Body of pancreas (tissue), 4 donors: ENCODE results near the gene PCBD2. TPM values are rescaled to one million over a fixed set of nuclear protein-coding genes. Genes with fewer than 3 reads are reported as not detected.

Experiments
- ATAC-seq: fragments of 150-250 bp; one replicate; pipeline ENCODE4 v1.9.1; 2016
- DNase-seq, 4 donors: peaks; one replicate each; pipeline ENCODE4 v3.0.0-alpha.2; 2019
- H3K27ac ChIP-seq, 4 donors: fragments of 200-600 bp; sonication (generic); 1 replicate in 3 of 4; 2 replicates in 1 of 4; pipeline versions ENCODE4 v1.5.1 to v1.6.1; 2016 to 2019; ENCODE audit warnings: mild to moderate bottlenecking in 1 of 4, mixed read lengths in 1 of 4, moderate library complexity in 1 of 4
- H3K27me3 ChIP-seq, 2 donors: fragments of 200-600 bp; sonication (generic); one replicate each; pipeline ENCODE4 v1.6.0; 2016; ENCODE audit warnings: mild to moderate bottlenecking in 1 of 2
- H3K36me3 ChIP-seq, 2 donors: fragments of 200-600 bp; sonication (generic); replicated peaks in 1 of 2; 2 replicates each; pipeline ENCODE4 v1.5.1; 2016; ENCODE audit warnings: low read depth in 2 of 2; ENCODE audit not compliant: insufficient read depth in 1 of 2
- H3K4me1 ChIP-seq: fragments of 200-600 bp; sonication (generic); one replicate; pipeline ENCODE4 v1.6.0; 2016
- H3K4me3 ChIP-seq, 2 donors: fragments of 200-600 bp; sonication (generic); 1 replicate in 1 of 2; 2 replicates in 1 of 2; pipeline ENCODE4 v1.5.1; 2016 to 2019
- H3K9me3 ChIP-seq, 3 donors: fragments of 200-600 bp; sonication (generic); 1 replicate in 2 of 3; 2 replicates in 1 of 3; pipeline ENCODE4 v1.5.1; 2016
- POLR2A ChIP-seq, 3 donors: fragments of 450-650 bp; IDR thresholded peaks; one replicate each; pipeline ENCODE4 v1.6.1; 2016; ENCODE audit warnings: antibody characterized with exemption in 3 of 3, mild to moderate bottlenecking in 2 of 3
- WGBS, 2 donors: methylation state at CpG; one replicate each; pipeline ENCODE4 v1.1.5; 2017; 5-methylcytosine and 5-hydroxymethylcytosine counted together
- intact Hi-C: fragments of 100-400 bp; cut with DNase I; formaldehyde crosslinking; loops from one replicate; pipeline ENCODE4 v1.15.1; 2023
- total RNA-seq, 2 donors: library from RNA; depleted of rRNA; stranded (reverse); fragments of >200 nt; gene quantifications; one replicate each; pipeline ENCODE4 v1.1.0, GENCODE V29; 2016
- TF ChIP-seq, protein P1 (sequence below), 7 experiments: fragments of 450-650 bp in 4 of 7; fragments of 200-600 bp in 3 of 7; sonication (generic) in 3 of 7; IDR thresholded peaks; one replicate each; pipeline ENCODE4 v1.5.1; 2016 to 2019; ENCODE audit warnings: antibody characterized with exemption in 7 of 7

Gene PCBD2
- total RNA-seq, 2 donors from 2014 or later: 9.9 to 15.8 TPM

DNA sequence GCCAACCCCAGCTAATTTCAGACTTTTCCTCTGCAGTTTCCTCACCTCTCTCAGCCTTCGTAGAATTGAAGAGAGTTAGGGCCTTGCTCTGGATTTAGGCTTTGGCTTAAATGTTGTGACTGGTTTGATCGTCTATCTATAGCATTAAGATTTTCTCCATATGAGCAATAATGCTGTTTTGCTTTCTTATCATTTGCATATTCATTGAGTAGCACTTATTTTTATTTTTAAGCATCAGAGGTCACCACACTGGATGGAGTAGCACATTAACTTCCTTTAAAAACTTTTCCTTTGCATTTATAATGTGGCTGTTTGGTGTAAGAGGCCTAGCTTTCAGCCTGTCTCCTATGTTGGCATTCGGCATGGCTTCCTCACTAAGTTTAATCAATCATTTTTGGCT is 12.6 kb upstream of the PCBD2 start:
- no peak overlapping the region for H3K4me3 ChIP-seq
- ATAC-seq (no peak), DNase-seq (no peak)
- 88% methylated on average over 3 of the region's 3 CpGs for WGBS, 2 donors
- H3K36me3 ChIP-seq: peaks cover 0 to 9% of the 10 kb centered on the region in 2 donors
- TF ChIP-seq, protein P1, sequence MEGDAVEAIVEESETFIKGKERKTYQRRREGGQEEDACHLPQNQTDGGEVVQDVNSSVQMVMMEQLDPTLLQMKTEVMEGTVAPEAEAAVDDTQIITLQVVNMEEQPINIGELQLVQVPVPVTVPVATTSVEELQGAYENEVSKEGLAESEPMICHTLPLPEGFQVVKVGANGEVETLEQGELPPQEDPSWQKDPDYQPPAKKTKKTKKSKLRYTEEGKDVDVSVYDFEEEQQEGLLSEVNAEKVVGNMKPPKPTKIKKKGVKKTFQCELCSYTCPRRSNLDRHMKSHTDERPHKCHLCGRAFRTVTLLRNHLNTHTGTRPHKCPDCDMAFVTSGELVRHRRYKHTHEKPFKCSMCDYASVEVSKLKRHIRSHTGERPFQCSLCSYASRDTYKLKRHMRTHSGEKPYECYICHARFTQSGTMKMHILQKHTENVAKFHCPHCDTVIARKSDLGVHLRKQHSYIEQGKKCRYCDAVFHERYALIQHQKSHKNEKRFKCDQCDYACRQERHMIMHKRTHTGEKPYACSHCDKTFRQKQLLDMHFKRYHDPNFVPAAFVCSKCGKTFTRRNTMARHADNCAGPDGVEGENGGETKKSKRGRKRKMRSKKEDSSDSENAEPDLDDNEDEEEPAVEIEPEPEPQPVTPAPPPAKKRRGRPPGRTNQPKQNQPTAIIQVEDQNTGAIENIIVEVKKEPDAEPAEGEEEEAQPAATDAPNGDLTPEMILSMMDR (IDR thresholded peaks at IDR 0.05): no peak
- no peak for TF ChIP-seq POLR2A (IDR thresholded peaks at IDR 0.05)
- H3K27me3 ChIP-seq: no peaks in the 10 kb centered on the region
- no peak overlapping the region for H3K27ac ChIP-seq
- intact Hi-C loops: no loop called here
- H3K4me1 ChIP-seq: no peaks in the 10 kb centered on the region
- no peaks in the 10 kb centered on the region for H3K9me3 ChIP-seq

DNA sequence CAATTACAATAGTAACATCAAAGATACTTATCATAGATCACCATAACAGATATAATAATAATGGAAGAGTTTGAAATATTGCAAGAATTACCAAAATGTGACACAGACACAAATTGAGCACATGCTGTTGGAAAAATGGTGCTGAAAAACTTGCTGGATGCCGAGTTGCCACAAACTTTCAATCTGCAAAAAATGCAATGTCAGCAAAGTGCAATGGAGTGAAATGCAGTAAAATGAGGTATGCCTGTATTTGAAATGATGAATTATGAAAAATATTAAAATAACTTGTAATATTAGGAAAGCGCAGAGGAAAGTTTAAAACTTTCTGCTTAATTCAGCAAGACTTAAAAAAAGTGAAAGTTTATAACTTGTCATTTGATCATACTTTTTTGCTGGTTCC is 12.0 kb upstream of the PCBD2 start:
- intact Hi-C loops: no loop called here
- 88 to 95% methylated on average over 2 of the region's 2 CpGs for WGBS, 2 donors
- Histone ChIP-seq H3K27ac (no peak overlapping the region), H3K36me3 (peaks cover 0 to 11% of the 10 kb centered on the region in 2 donors), H3K4me1 (no peaks in the 10 kb centered on the region), H3K9me3 (no peaks in the 10 kb centered on the region), H3K27me3 (no peaks in the 10 kb centered on the region), H3K4me3 (no peak overlapping the region)
- DNase-seq: no peak
- ATAC-seq: no peak
- TF ChIP-seq, protein P1 (IDR thresholded peaks at IDR 0.05): no peak
- no peak for TF ChIP-seq POLR2A (IDR thresholded peaks at IDR 0.05)

DNA sequence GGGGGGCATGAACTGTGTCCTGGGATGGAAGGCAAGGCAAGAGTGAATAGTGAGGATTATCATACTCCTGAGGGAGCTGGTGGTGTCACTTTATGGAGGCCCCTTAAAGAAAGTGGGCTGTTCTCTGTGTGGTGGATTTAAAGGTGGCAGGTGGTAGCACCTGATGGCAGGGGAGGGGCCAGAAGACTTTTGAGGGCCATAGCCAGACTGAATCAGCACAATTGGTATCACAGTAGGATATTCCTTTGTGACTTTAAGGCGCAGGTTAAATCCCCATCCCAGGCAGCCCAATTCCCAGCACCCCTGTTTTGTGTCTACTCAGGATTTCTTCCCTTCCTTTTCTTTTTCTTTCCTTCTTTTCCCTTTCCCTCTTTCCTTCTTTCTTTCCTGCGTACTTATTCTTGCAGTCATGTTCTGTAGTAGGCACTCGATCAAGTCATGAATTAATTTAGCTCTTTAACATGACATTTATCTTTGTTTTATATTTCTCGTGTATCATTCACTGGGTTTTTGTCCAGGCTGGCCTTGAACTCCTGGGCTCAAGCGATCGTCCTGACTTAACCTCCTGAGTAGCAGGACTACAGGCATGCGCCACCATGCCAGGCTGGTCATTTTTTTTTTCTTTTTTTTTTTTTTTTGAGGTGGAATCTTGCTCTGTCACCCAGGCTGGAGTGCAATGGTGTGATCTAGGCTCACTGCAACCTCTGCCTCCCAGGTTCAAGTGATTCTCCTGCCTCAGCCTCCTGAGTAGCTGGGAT is 11.0 kb upstream of the PCBD2 start:
- Histone ChIP-seq H3K27me3 (no peaks in the 10 kb centered on the region), H3K4me1 (no peaks in the 10 kb centered on the region), H3K4me3 (no peak overlapping the region), H3K27ac (no peak overlapping the region), H3K9me3 (no peaks in the 10 kb centered on the region), H3K36me3 (peaks cover 0 to 11% of the 10 kb centered on the region in 2 donors)
- TF ChIP-seq POLR2A (IDR thresholded peaks at IDR 0.05): no peak
- TF ChIP-seq, protein P1 (IDR thresholded peaks at IDR 0.05): no peak
- 82 to 83% methylated on average over 7 of the region's 7 CpGs for WGBS, 2 donors
- intact Hi-C loops: no loop called here
- no peak for DNase-seq
- no peak for ATAC-seq

DNA sequence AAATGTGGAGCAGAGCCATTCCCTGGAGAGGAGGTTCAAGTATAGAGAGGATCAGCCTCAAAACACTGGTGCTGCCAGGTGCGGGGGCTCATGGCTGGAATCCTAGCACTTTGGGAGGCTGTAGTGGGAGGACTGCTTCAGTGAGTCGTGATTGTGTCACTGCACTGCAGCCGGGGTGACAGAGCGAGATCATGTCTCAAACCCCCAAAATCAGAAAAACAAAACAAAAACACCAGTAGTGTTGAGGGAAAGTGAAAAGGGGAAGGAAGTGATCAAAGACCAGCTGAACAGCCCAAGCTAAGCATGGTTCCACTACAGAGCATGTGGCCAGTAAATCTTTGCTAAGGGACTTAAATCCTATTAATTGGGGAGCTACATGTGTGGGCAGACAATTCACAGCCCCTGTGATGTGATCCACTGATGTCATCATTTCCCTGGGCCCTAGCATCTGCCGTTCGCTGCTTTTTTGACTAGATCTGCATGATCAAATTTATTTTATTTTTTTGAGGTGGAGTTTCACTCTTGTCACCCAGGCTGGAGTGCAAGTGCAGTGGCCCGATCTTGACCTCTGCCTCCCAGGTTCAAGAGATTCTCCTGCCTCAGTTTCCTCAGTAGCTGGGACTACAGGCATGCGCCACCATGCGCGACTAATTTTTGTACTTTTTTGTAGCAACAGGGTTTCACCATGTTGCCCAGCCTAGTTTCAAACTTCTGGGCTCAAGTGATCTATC is 2.7 kb upstream of the PCBD2 start:
- DNase-seq: no peak
- H3K4me1 ChIP-seq: peaks cover 6% of the 10 kb centered on the region
- no peak overlapping the region for H3K27ac ChIP-seq
- H3K36me3 ChIP-seq: peaks cover 0 to 3% of the 10 kb centered on the region in 2 donors
- intact Hi-C loops: loop anchor here (10.0 kb wide), 1 partner anchor 147 kb away; the partner anchor contains the start of gene DDX46
- no peaks in the 10 kb centered on the region for H3K9me3 ChIP-seq
- no peak for ATAC-seq
- H3K27me3 ChIP-seq: no peaks in the 10 kb centered on the region
- no peak overlapping the region for H3K4me3 ChIP-seq
- no peak for TF ChIP-seq POLR2A (IDR thresholded peaks at IDR 0.05)
- TF ChIP-seq, protein P1 (IDR thresholded peaks at IDR 0.05): no peak
- 84 to 89% methylated on average over 10 of the region's 10 CpGs for WGBS, 2 donors
